ENCODE results near the gene MBOAT1. TPM values are rescaled to one million over a fixed set of nuclear protein-coding genes. Genes with fewer than 3 reads are reported as not detected.
A peak's percentile ranks its signal among the peaks of the same experiment; 100 is the strongest.

The MBOAT1 gene
- total and polyA plus RNA-seq, 8 donors = 2.7 to 21.3 (median 4.6) TPM

DNA sequence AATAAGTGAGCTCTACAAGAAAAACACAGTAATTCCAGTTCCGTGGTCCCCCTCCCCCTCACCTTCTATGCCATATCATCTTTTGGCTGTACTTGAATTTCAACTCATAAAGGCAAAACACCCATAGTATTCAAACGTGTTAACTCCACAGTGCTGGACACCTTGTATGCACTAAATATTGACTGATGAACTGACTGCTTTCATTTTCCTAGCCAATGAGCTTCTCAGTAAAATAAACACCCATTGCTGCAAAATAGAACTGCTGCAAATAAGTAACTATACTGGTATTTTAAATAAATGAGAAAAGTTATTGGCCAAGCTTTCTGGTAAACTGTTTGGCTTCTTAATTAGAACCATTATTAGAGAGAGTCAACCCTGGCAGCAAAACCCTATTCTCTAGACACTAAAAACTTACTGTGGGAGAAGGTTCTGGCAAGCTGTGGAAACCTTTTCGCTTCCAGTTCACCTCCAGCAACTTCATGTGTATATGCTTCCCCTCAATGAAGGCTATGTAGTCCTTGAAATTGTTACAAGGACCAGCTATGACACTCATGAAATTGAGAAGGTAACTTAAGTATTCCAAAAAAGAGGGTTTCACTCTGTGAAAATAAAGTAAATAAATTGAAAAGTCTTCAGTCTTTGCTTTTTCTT is 86.0 kb downstream of the MBOAT1 start:
- FAIRE-seq (no peak), DNase-seq (no peak), ATAC-seq (no peak)
- Histone ChIP-seq H3K27me3 (no peaks in the 10 kb centered on the region), H3K27ac (peak overlapping the region in 1 of 4 donors; percentile 64), H3K4me3 (no peak overlapping the region), H3K36me3 (no peaks in the 10 kb centered on the region), H3K9me3 (no peaks in the 10 kb centered on the region), H3K4me1 (peaks cover 0 to 8% (median 0%) of the 10 kb centered on the region in 3 donors)
- TF ChIP-seq, protein P1, sequence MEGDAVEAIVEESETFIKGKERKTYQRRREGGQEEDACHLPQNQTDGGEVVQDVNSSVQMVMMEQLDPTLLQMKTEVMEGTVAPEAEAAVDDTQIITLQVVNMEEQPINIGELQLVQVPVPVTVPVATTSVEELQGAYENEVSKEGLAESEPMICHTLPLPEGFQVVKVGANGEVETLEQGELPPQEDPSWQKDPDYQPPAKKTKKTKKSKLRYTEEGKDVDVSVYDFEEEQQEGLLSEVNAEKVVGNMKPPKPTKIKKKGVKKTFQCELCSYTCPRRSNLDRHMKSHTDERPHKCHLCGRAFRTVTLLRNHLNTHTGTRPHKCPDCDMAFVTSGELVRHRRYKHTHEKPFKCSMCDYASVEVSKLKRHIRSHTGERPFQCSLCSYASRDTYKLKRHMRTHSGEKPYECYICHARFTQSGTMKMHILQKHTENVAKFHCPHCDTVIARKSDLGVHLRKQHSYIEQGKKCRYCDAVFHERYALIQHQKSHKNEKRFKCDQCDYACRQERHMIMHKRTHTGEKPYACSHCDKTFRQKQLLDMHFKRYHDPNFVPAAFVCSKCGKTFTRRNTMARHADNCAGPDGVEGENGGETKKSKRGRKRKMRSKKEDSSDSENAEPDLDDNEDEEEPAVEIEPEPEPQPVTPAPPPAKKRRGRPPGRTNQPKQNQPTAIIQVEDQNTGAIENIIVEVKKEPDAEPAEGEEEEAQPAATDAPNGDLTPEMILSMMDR (IDR thresholded peaks at IDR 0.05) = no peak
- intact Hi-C loops (cut with DNase I) = no loop called here
- WGBS, 2 donors = 55 to 59% methylated on average over 3 of the region's 3 CpGs

- Histone ChIP-seq H3K27ac (no peak overlapping the region), H3K36me3 (peaks cover 0 to 5% (median 0%) of the 10 kb centered on the region in 3 donors), H3K27me3 (no peaks in the 10 kb centered on the region), H3K9me3 (no peaks in the 10 kb centered on the region), H3K4me3 (no peak overlapping the region), H3K4me1 (peaks cover 0 to 8% (median 0%) of the 10 kb centered on the region in 3 donors)
- 51 to 73% methylated on average over 3 of the region's 3 CpGs for WGBS, 2 donors
- TF ChIP-seq, protein P1 (IDR thresholded peaks at IDR 0.05) = no peak
- no peak for DNase-seq
- no peak for ATAC-seq
- intact Hi-C loops (cut with DNase I) = no loop called here
- FAIRE-seq = no peak
Measured at GRCh38 chr6:20124545-20124944, 87.7 kb downstream of the MBOAT1 start.

DNA sequence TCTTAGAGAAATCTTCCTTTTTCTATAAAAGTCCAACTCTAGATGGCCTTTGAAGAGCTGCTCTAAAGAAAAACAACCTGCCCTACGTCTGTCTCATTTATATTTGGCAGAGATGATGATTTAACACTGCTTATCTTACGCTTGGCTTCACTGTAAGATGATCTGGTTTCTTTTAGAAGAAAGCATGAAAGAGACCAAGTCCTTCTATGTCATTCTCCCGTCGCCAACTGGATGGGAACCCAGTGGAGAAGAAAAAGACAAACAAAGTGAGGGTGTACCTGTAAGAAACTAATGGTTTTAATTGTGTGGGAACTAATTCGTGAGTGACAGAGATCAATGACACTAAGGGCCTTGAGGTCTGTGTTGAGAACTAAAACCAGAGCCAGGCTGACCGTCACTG is 92.8 kb downstream of the MBOAT1 start:
- FAIRE-seq = no peak
- Histone ChIP-seq H3K4me1 (no peaks in the 10 kb centered on the region), H3K36me3 (peaks cover 0 to 6% (median 0%) of the 10 kb centered on the region in 3 donors), H3K27ac (no peak overlapping the region), H3K27me3 (no peaks in the 10 kb centered on the region), H3K4me3 (no peak overlapping the region), H3K9me3 (no peaks in the 10 kb centered on the region)
- intact Hi-C loops (cut with DNase I) = no loop called here
- no peak for DNase-seq
- ATAC-seq = no peak
- TF ChIP-seq, protein P1 (IDR thresholded peaks at IDR 0.05) = no peak
- WGBS, 2 donors = 73 to 84% methylated on average over 6 of the region's 6 CpGs

DNA sequence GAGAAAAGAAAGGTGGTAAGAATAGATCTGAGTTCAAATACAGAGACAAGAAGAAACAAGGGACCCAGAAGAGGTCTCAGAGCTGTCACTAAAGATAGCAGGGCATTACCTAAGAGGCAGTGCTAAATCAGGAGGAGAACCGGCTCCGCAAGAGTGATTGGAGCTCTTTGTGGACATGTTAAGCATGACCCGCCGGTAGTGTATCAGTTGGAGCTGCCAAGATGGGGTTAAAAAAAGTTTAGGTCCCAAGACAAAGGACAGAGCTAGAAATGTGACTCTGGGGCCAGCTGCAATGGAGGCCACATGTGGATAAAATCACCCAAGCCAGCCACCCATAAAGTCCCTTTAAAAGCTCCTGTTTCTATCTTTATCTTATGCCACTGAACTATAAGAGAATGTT is 93.4 kb downstream of the MBOAT1 start:
- H3K9me3 ChIP-seq = no peaks in the 10 kb centered on the region
- TF ChIP-seq, protein P1 (IDR thresholded peaks at IDR 0.05) = no peak
- no peak overlapping the region for H3K4me3 ChIP-seq
- H3K27me3 ChIP-seq = no peaks in the 10 kb centered on the region
- no peaks in the 10 kb centered on the region for H3K4me1 ChIP-seq
- no peak overlapping the region for H3K27ac ChIP-seq
- no peak for DNase-seq
- intact Hi-C loops (cut with DNase I) = no loop called here
- 89 to 96% methylated on average over 4 of the region's 4 CpGs for WGBS, 2 donors
- H3K36me3 ChIP-seq = peaks cover 0 to 11% (median 0%) of the 10 kb centered on the region in 3 donors
- ATAC-seq = no peak
- FAIRE-seq = no peak

DNA sequence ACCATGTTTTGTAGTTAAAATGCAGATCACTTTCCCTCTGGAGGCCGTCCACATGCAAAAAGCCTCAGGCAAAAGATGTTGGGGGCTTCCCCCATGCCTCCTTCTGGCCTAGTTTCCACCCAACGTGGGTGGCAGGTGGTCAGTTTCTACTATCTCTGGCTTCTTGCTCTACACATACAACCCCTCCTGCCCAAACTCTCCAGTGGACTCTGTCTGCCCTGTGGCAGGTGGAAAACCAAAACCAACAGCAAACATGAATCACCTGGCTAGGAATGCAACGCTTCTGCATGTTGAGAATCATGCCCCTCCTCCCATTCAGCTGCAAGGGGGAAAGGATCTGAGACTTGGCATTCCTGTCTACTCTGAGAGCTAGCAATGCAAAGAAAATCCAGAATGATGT is 94.8 kb downstream of the MBOAT1 start:
- 72 to 94% methylated on average over 3 of the region's 3 CpGs for WGBS, 2 donors
- FAIRE-seq = no peak
- H3K27ac ChIP-seq = no peak overlapping the region

More for the DNA sequence above, 94.8 kb downstream of the MBOAT1 start:
- peak in 1 of 4 donors; percentile 49 for ATAC-seq
- TF ChIP-seq, protein P1 (IDR thresholded peaks at IDR 0.05) = no peak
- no peaks in the 10 kb centered on the region for H3K9me3 ChIP-seq
- no peaks in the 10 kb centered on the region for H3K4me1 ChIP-seq
- no peaks in the 10 kb centered on the region for H3K27me3 ChIP-seq
- H3K36me3 ChIP-seq = peaks cover 0 to 13% (median 0%) of the 10 kb centered on the region in 3 donors
- no peak for DNase-seq
- H3K4me3 ChIP-seq = no peak overlapping the region
- intact Hi-C loops (cut with DNase I) = no loop called here
